IMR-90 (cell line): ENCODE measurements around the gene CCDC102A.

Source experiments
- BHLHE40 ChIP-seq: fragments of 150-350 bp; IDR thresholded peaks from 2 replicates; pipeline ENCODE4 v1.6.1; 2016; ENCODE audit warnings: mild to moderate bottlenecking, low read depth, low read length
- CTCF ChIP-seq: conservative IDR thresholded peaks from 2 replicates; pipeline ENCODE4 v1.5.1; 2012; ENCODE audit warnings: mild to moderate bottlenecking, low read depth, low read length, improper control_type of control experiment
- POLR2A ChIP-seq: IDR thresholded peaks from 2 replicates; pipeline ENCODE4 v1.6.1; 2012; ENCODE audit warnings: mild to moderate bottlenecking, low read depth, low read length

GRCh38 chr16:57468346-57468745 lies 68.0 kb downstream of the CCDC102A start:
- no peak for TF ChIP-seq CTCF
- TF ChIP-seq POLR2A: no peak
- no peak for TF ChIP-seq BHLHE40
